Amniotic stem cell (primary cell): ENCODE results near the gene NPM1.
"Not testable (repeated sequence)": the region's sequence is repeated elsewhere in the genome, so short reads cannot be mapped to it uniquely, and the experiment has no call there.

ENCODE experiments used
- DNase-seq: peaks from one replicate; lab custom pipeline; 2025; lab: John Stamatoyannopoulos, UW

Gene NPM1

DNA sequence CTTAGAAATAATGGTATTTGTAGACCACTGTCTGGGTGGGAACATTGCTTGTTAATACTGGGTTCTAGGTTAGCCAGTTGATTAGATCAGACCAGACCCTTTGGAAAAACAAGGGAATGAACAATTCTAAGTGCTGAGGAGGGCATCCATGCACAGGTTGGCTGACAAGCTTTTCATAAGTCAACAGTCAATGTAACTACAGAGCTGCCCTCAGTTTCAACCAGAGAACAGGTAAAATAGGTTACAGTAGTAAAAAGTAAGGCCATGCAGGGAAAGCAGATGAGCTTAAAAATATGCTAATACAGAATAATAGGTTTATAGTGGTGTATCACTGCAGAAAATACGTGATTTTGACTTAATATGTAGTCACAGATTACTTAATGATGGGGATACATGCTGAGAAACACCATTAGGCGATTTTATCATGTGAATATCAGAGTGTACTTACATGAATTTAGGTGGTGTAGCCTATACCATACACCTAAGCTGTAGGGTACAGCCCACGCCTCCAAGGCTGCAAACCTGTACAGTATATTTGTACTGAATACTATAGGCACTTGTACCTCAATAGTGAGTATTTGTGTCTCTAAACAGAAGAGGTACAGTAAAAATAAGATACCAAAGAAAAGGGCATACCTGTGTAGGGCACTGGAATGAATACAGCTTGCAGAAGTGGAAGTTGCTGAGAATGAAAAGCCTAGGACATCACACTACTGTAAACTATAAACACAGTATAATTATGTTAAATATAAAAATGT lies 25.7 kb downstream of the NPM1 start:
- DNase-seq = no peak

DNA sequence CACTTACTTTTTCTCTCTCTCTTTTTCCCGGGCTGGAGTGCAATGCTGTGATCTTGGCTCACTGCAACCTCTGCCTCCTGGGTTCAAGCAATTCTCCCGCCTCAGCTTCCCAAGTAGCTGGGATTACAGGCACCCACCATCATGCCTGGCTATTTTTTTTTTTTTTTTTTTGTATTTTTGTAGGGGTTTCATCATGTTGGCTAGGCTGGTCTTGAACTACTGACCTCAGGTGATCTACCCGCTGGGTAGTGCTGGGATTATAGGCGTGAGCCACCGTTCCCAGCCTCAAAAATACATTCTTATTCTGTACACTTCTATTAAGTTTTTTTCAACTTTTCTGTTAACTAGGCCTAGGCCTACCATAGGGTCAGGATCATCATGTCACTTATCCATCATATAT lies 26.3 kb downstream of the NPM1 start:
- DNase-seq = not testable (repeated sequence)

DNA sequence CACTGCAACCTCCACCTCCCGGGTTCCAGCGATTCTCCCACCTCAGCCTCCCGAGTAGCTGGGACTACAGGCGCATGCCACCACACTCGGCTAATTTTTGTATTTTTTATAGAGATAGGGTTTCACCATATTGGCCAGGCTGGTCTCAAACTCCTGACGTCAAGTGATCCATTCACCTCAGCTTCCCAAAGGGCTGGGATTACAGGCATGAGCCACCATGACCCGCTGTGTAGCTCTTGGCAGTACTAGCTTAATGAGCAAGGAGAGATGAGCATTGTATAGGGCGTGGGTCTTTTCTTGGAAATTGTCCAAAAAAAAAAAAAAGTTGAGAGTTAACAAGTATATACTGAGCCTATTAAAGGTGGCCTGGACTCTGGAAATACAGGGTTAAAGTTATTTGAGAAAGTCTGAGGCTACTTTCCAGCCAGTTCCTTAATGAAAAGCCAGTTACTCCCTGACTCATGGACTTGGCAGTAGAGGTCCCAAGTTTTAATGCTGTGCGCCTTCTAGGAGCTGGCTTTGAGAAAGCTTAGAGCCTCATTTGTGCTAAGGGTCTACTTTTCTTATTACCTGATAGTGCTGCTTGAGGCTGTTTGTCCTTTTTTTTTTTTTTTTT lies 27.6 kb downstream of the NPM1 start:
- no peak for DNase-seq

DNA sequence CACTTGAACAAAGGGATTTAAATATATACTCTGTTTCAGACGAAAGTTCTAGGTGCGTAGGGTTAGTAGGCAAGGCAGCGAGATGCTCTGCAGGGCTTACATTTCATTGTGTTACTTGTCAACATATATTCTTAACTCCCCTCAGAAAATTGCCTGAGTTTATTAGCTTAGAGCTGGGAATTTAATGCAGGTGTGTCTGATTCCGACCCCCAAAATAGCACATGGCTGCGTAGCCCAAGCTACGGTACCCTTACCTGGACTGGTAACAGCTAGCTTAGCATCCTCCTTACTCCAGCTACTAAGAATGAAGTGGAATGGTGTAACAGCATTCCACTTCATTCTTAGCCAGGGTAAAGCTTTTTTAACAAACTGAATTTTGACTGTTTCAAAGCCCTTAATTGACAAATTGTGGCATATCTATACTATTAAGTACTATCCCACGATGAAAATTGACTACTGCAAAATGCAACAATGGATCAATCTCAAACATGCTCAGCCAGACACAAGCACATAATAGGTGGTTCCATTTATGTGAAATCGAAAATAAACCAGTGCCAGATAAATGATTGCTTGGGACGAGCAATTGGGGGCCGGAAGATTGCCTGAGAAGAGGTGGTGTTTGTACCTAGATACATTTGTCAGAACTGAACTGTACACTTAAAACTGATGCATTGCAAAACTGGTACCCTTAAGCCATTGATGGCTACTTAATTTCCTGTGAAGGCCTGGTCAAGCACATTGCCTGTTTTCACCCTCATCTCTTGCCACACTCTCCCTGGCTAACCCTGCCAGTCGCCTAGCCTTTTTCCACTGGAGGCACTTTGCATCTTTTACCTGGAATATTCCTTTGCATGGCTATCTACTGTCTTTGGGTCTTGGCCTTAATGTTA lies 28.8 kb downstream of the NPM1 start:
- DNase-seq = no peak

DNA sequence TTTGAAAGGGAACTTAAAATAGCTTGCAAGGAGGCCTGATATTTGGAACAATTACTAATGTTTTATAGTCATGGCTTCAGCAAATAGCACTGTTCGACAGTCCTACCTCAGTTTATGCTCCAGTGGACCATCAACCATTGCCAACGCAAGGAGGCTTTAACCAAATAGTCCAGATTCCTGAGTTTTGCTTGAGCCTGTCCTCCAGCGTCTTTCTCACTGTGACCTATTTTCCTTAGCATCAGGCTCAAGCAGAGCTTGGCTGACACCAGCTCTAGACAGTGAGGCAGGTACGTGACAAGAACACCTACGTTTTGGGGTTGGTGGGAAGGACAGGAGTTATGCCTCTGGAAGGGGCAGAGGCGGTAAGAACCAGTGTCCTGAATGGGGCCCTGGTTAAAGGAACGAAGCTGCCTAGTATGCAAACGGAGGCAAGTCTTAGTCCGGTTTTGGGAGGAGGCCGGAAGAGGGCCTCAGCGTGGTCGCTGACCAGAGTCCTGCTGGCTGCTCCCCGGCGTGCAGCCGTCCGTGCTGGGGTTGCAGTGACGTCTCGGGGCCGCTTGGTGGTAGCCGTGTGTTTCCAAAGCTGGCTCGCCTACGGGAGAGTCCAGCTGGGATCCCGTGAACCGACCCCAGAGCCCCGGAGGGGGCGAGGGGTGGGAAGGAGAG lies 30.8 kb downstream of the NPM1 start:
- peak; percentile 73 for DNase-seq

DNA sequence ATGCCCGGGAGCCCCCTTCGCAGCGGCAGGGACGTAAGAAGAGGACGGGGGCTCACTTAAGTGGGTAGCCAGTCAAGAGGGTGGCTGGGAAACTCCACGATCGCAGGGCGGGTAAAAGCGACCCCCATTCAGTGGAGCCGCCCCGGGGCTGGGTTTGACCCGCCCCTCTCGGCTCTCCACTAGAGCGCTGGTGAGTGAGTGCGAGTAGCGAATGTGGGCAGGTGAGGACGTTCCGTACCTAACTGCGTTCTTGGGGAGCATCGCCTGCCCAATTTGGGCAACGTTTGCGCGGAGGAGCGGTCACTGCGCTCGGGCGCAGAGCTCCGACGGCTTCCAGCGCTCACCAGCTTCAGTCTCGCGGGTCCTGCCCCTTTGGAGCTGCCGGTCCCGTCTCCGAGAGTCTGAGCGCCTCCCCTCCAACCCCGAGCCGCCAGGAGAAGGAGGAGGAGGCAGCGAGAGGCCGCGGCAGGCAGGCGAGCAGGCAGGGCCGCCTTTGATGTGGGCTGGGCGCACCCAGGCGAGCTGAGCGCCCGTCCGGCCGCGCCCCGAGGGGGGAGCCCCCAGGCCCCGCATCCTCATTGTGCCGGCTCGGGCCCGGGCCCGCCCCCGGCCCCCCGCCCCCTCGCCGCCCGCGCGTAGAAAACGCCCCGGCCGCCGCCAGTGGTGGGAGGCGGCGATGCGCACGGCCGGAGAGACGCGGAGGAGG lies 31.5 kb downstream of the NPM1 start, which contains the start of gene FGF18:
FGF18 (plus strand) TSS at position 666 of the 706 bp plus-strand sequence. CDS start 553 bp downstream, outside the sequence.
- DNase-seq = no peak

DNA sequence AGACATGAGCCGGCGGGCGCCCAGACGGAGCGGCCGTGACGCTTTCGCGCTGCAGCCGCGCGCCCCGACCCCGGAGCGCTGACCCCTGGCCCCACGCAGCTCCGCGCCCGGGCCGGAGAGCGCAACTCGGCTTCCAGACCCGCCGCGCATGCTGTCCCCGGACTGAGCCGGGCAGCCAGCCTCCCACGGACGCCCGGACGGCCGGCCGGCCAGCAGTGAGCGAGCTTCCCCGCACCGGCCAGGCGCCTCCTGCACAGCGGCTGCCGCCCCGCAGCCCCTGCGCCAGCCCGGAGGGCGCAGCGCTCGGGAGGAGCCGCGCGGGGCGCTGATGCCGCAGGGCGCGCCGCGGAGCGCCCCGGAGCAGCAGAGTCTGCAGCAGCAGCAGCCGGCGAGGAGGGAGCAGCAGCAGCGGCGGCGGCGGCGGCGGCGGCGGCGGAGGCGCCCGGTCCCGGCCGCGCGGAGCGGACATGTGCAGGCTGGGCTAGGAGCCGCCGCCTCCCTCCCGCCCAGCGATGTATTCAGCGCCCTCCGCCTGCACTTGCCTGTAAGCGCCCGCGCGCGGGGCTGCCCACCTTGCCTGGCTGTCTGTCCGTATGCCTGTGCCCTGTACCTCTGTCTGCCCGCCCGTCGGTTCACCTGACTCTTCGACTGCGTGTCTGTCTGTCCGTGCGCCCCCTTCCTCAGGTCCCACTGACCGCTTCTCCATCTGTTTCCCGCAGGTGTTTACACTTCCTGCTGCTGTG lies 32.2 kb downstream of the NPM1 start:
- DNase-seq = no peak

DNA sequence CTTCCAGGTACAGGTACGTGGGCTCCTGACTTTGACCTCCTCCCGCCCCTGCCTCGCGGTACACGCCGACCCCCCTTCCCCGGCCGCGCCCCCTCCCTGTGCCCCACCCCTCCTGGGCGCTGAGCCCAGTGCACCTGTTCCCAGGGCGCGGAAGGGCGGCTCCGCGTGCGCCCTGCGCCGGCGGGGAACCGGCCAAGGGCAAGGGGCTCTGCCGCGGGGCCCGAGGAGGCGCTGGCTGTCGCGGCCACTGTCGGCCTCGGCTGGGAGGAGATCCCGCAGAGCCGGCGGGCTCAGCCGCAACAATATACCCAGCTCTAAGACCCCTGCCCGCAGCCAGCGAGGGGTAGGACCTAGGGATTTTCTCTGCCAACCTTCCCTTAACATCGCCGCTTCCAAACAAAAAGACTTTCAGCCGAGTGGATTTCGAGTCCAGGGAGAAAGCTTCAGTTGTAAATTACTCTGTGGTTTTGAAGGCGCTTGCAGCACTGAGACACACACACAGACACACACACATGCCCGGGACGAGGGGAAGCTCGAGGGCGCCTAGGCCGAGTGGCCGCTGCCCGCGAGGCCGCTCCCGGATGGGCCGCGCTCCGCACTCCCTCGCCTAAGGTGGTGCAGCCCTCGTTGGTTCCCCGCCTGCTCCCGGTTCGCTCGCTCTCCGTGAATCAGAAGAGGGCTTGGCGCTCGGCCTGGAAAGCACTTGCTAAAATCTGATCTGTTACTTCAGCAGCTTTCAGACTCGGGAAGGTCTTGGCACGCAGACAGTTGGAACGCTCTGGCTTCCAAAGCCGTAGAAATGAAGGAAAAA lies 33.0 kb downstream of the NPM1 start:
- DNase-seq = peak; percentile 64

DNA sequence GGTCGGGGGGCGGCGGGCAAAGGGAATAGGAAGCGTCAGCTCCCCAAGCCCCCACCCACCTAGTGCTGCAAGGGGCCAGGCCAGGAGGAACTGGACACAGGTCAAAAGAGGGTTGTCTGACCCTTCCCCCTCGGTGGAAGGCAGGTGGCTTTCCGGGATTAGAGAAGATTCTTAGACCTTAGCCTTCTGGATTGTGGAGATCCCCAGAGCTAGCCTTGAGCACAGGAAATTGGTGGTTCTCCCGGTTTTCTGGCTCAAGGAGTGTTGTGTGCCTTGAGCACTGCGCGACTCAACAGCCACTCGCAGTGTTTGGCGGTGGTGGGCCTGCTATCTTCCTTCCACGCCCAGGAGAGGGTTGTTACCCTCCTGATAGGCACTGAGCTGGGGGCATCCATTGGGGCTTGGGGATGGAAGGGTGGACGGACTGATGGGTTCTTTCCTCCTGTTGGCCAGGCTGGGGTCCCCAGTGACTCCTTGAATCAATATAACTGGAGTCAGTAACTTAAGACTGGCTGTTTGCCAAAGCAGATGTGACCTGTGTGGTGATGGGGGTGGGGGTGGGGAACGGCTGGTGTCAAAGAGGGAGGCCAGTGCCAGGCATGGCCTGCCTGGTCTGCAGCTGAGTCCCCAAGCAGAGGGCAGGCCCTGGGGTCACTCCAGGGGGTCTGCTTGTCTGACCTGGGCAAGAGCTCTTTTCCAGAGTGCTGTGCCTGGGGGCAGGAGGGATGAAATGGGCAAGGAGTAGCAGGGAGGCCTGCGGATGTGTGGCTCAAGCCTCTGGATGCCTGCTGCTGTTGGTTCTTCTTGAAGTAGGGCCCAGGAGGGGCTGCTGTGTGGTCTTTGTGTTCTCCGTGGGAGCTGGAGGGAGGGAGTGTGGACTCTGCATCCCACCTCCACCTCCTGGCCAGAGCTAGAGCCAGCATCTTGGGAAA lies 33.9 kb downstream of the NPM1 start:
- no peak for DNase-seq

DNA sequence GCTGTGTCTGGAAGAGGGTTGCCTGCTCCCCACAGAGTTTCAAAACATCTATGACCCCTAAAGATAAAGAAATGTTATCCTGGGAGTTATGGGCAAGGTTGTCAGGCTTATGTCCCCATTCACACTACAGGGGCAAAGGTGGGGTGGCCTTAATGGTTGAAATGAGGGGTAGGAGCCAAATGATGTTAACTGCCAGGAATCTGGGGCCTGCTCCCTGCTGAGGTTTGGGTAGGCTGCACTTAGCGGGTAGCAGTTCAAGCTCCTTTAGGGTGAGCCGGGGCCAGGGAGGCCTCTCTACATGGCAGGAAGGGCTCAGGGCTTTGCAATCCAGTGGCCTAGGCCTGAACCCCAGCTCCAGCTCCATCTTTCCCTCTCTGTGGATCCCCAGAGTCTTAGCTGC lies 34.8 kb downstream of the NPM1 start:
- no peak for DNase-seq

DNA sequence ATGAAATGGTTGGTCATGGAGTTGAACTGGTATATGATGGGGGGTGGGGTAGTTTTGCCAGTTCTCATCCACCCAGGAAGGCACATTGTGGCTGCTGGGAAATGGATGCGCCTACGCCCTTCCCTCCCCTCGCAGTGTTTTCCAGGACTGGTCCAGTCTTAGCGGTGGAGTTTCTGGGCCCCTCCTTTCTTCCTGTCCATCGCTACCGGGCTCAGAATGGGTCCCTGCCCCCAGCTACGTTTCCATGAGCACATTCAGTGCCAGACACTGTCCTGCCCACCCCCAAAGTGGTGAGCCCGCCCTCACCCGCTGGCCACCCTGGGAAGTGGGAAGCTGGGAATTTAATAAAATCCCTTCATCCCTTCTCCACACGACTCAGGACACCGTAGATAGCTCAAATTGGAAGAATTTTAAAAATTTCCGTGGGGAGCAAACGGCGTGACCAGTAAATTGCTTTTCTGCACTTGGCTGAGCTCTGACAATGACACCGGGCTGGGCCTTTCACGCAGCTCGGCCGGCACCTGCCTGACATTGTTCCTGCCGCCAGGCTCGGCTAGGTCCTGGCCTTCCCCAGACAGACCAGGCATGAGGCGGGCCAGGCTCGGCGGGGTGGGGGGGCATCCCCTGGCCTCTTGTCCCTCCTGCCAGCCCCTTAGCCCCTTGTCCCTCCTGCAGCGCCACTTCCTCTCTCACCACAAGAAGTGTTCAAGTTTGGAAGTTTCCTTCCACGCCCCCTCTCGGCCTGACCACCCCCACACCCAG lies 35.4 kb downstream of the NPM1 start:
- DNase-seq = no peak

DNA sequence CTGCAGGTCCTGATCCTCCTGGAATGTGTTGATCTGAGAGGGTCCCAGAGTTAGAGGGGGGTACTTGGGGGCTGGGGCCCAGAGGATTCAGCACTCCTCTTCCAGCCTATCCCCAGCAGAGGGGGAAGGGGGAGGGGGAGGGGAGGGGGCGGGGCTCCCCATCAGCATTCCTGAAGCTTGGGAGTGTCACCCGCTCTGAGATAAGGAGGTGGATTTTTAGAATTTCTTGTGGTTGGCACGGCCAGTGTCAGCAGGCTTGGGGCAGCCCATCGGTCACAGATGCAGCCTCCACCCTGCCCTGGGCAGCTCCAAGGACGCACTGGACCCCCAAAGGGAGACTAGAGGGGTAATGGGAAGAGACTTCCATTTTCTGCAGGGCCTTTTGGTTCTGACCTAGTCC lies 37.1 kb downstream of the NPM1 start:
- DNase-seq = no peak

DNA sequence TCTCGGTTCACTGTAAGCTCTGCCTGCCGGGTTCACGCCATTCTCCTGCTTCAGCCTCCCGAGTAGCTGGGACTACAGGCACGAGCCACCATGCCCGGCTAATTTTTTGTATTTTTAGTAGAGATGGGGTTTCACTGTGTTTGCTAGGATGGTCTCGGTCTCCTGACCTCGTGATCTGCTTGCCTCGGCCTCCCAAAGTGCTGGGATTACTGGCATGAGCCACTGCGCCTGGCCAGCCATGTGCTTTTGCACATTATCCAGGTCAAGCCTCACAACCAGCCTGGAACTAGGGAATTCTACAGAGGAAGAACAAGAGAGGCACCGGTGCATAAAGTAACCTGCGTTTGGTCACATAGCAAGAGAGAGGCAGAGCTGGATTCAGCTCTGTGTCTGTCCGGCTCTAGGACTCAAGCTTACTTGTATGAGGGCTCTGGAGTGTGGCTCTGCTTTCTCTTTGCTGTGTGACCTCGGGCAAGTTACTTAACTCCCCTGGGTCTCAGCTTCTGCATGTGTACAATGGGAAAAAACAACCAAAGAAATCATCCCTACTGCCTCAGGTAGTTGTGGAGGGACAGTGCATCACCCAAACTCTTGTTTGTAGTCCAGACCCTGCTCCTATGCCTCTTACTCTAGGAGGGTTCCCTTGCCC lies 38.1 kb downstream of the NPM1 start:
- no peak for DNase-seq

DNA sequence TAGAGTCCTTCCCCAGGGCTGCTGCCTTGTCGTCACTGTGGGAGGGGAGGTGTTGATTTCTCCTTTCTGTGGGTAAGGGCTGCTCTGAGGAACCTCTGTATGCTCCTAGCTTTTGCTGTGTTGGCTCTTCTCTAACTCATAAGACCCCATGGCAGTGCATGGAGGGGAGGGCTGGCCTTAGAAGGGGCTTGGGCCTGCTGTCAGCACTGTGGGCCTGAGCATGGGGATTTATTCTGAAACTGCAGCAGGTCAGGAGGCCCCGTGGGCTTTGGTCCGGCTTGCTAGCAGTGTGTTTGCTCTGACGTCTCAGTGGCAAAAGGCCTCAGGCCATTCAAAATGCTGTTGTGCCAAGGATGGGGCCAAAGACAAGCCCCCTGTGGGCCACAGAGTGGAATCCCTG lies 38.6 kb downstream of the NPM1 start:
- DNase-seq = no peak

DNA sequence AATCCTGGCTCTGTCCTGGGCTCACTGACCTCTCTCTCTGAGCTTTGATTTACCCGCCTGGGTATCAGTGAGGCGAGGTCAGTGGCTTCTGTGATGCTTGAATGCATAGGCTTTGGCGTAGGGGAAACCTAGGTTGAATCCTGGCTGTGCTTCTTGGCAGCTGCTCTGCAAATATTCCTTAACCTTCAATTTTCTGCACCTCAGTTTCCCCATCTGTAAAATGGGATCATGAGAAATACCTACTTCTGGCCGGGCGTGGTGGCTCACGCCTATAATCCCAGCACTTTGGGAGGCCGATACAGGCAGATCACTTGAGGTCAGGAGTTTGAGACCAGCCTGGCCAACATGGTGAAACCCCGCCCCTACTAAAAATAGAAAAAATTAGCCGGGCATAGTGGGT lies 39.0 kb downstream of the NPM1 start:
- no peak for DNase-seq

DNA sequence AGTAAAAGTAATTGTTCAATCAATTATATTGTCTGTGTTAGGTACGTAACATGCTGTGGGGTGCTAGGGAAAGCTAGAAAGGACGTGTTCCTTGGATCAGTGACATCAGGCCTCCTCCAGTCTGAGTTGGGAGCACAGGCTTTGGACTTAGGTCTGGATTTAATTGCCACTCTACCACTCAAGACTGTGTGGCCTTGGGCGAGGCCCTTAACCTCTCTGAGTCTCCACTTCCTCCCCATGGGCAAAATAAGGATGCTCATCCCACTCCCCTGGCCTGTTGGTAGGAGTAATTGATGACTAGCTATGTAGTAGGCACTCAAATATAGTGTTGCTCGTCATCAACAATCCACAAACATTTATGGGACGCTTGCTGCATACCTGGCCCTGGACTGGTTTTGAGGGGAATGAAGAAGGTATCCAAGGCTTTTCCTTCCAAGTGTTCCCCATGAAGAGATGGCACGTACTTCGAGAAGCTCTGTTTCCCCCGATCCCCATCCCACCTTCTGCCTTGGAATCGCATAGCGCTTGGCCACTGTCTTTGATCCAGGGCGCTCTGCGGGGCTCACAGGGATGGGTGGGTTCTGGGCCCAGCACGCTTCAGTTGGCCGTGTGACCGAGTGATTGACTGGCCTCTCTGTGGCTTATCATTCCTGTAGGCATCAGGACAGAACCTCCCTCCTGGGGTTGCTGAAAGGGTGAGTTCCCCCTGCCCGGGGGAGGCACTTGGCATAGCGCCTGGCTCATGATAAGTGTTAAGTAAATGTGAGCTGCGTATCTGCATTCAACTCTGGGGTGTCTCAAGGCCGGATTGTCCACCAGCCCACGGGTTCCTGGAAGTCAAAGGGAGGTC lies 39.9 kb downstream of the NPM1 start:
- DNase-seq = no peak
